Measurements from ENCODE around the gene TOMM7. TPM values are rescaled to one million over a fixed set of nuclear protein-coding genes. Genes with fewer than 3 reads are reported as not detected.

The TOMM7 gene
- polyA plus RNA-seq, 1 donor (not counting 4 experiments of a cell fraction or from before 2014, with no cell fraction given), result 1,291 TPM

- dilution Hi-C loops (cut with MboI; ENCODE audit: extremely low pct_ligation_motif_present, low sequenced_read_pairs), result no loop called here
- no peak overlapping the region for H3K27ac ChIP-seq (ENCODE audit: control insufficient read depth, insufficient read depth, low read length)
- TF ChIP-seq EZH2 (IDR thresholded peaks at IDR 0.05; ENCODE audit: low read length) (no peak), CTCF (optimal IDR thresholded peaks at IDR 0.05 in 1 of 3, IDR thresholded peaks at IDR 0.05 in 1 of 3, conservative IDR thresholded peaks at IDR 0.05 in 1 of 3; ENCODE audit: extremely low read depth in 1 of 3, insufficient read depth in 2 of 3, low read length in 3 of 3) (no peak)
- H3K27me3 ChIP-seq (ENCODE audit: control insufficient read depth, extremely low read depth, insufficient read depth, low read length), result no peaks in the 10 kb centered on the region
- no peaks in the 10 kb centered on the region for H3K9me1 ChIP-seq (ENCODE audit: control insufficient read depth, extremely low read depth, insufficient read depth, low read length)
- H3K9me3 ChIP-seq (ENCODE audit: control insufficient read depth, low read depth, low read length), result no peaks in the 10 kb centered on the region
- no peak for FAIRE-seq
- DNase-seq (ENCODE audit: low read depth, low spot score), result no peak
- no peaks in the 10 kb centered on the region for H4K20me1 ChIP-seq (ENCODE audit: control insufficient read depth, extremely low read depth, insufficient read depth, low read length)
- H3K79me2 ChIP-seq (ENCODE audit: control insufficient read depth, insufficient read depth, low read length), result peaks cover 26% of the 10 kb centered on the region
- H3K36me3 ChIP-seq (ENCODE audit: control insufficient read depth in 2 of 2, extremely low read depth in 1 of 2, insufficient read depth in 2 of 2, low read length in 2 of 2), result no peaks in the 10 kb centered on the region
- no peak overlapping the region for H3K4me3 ChIP-seq (ENCODE audit: control insufficient read depth in 2 of 3, extremely low read depth in 1 of 3, insufficient read depth in 2 of 3, low read depth in 1 of 3, low read length in 3 of 3)
- no peak overlapping the region for H3K9ac ChIP-seq (ENCODE audit: control insufficient read depth, extremely low read depth, insufficient read depth, low read length)
- H3K4me1 ChIP-seq (ENCODE audit: control insufficient read depth, extremely low read depth, insufficient read depth, low read length), result peaks cover 8% of the 10 kb centered on the region
- no peak overlapping the region for H2AFZ ChIP-seq (ENCODE audit: control insufficient read depth, low read length)
- H3K4me2 ChIP-seq (ENCODE audit: control insufficient read depth, extremely low read depth, insufficient read depth, low read depth, low read length), result no peak overlapping the region
Observed at GRCh38 chr7:22824760-22825159, 2.1 kb upstream of the TOMM7 start.

- FAIRE-seq, result no peak
- Histone ChIP-seq H3K9me1 (ENCODE audit: control insufficient read depth, extremely low read depth, insufficient read depth, low read length) (no peaks in the 10 kb centered on the region), H3K4me3 (ENCODE audit: control insufficient read depth in 2 of 3, extremely low read depth in 1 of 3, insufficient read depth in 2 of 3, low read depth in 1 of 3, low read length in 3 of 3) (peak overlapping the region; percentile 80 to 99 (median 96)), H3K4me2 (ENCODE audit: control insufficient read depth, extremely low read depth, insufficient read depth, low read depth, low read length) (peak overlapping the region; percentile 77), H3K27me3 (ENCODE audit: control insufficient read depth, extremely low read depth, insufficient read depth, low read length) (no peaks in the 10 kb centered on the region), H3K79me2 (ENCODE audit: control insufficient read depth, insufficient read depth, low read length) (peaks cover 38% of the 10 kb centered on the region), H3K9ac (ENCODE audit: control insufficient read depth, extremely low read depth, insufficient read depth, low read length) (peak overlapping the region; percentile 95), H3K27ac (ENCODE audit: control insufficient read depth, insufficient read depth, low read length) (peak overlapping the region; percentile 91), H4K20me1 (ENCODE audit: control insufficient read depth, extremely low read depth, insufficient read depth, low read length) (no peaks in the 10 kb centered on the region), H3K36me3 (ENCODE audit: control insufficient read depth in 2 of 2, extremely low read depth in 1 of 2, insufficient read depth in 2 of 2, low read length in 2 of 2) (no peaks in the 10 kb centered on the region), H2AFZ (ENCODE audit: control insufficient read depth, low read length) (peak overlapping the region; percentile 91), H3K9me3 (ENCODE audit: control insufficient read depth, low read depth, low read length) (no peaks in the 10 kb centered on the region), H3K4me1 (ENCODE audit: control insufficient read depth, extremely low read depth, insufficient read depth, low read length) (peaks cover 8% of the 10 kb centered on the region)
- DNase-seq (ENCODE audit: low read depth, low spot score), result no peak
- dilution Hi-C loops (cut with MboI; ENCODE audit: extremely low pct_ligation_motif_present, low sequenced_read_pairs), result no loop called here
- no peak for TF ChIP-seq CTCF (optimal IDR thresholded peaks at IDR 0.05 in 1 of 3, IDR thresholded peaks at IDR 0.05 in 1 of 3, conservative IDR thresholded peaks at IDR 0.05 in 1 of 3; ENCODE audit: extremely low read depth in 1 of 3, insufficient read depth in 2 of 3, low read length in 3 of 3)
- no peak for TF ChIP-seq EZH2 (IDR thresholded peaks at IDR 0.05; ENCODE audit: low read length)
Observed at GRCh38 chr7:22823142-22823497, 471 bp upstream of the TOMM7 start.
